VCaP (cell line): Measurements from ENCODE around the gene SPTLC3.

Source experiments
- H3K27ac ChIP-seq: fragments of 450-650 bp; 2 replicates; pipeline ENCODE4 v1.5.1; 2017
- TF ChIP-seq, protein P1 (sequence below): fragments of 450-650 bp; conservative IDR thresholded peaks from 2 replicates; pipeline ENCODE4 v1.5.1; 2017; ENCODE audit warnings: mild to moderate bottlenecking, moderate library complexity

Gene SPTLC3

GRCh38 chr20:13140775-13141174 lies 132.0 kb downstream of the SPTLC3 start:
- H3K27ac ChIP-seq, result no peak overlapping the region; the same call in 1 of the 2 replicates
- TF ChIP-seq, protein P1, sequence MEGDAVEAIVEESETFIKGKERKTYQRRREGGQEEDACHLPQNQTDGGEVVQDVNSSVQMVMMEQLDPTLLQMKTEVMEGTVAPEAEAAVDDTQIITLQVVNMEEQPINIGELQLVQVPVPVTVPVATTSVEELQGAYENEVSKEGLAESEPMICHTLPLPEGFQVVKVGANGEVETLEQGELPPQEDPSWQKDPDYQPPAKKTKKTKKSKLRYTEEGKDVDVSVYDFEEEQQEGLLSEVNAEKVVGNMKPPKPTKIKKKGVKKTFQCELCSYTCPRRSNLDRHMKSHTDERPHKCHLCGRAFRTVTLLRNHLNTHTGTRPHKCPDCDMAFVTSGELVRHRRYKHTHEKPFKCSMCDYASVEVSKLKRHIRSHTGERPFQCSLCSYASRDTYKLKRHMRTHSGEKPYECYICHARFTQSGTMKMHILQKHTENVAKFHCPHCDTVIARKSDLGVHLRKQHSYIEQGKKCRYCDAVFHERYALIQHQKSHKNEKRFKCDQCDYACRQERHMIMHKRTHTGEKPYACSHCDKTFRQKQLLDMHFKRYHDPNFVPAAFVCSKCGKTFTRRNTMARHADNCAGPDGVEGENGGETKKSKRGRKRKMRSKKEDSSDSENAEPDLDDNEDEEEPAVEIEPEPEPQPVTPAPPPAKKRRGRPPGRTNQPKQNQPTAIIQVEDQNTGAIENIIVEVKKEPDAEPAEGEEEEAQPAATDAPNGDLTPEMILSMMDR, result no peak

DNA sequence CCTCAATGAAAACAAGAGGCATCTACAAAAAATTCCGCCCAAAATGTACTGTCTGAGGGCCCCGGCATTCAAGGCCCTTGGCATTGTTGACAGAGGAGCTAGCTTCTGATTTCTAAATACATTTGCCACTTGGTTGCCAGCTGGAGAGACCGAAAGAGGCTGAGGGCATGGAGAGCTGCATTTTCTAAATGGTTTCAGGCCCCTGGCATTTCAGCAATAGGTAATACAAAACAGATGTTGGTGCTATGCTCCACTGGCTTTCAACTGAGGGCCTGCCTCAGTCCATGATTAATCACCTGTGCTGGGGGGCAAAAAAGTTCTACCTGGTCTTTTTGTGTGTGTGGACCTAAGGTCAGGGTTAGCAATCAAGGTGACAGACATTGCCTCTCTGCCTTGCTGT lies 132.8 kb downstream of the SPTLC3 start:
- TF ChIP-seq, protein P1, result no peak
- H3K27ac ChIP-seq, result no peak overlapping the region

GRCh38 chr20:13142143-13142542 lies 133.4 kb downstream of the SPTLC3 start:
- no peak overlapping the region for H3K27ac ChIP-seq
- TF ChIP-seq, protein P1, result no peak

GRCh38 chr20:13147071-13147963 lies 138.5 kb downstream of the SPTLC3 start:
- H3K27ac ChIP-seq, result no peak overlapping the region
- TF ChIP-seq, protein P1, result no peak

DNA sequence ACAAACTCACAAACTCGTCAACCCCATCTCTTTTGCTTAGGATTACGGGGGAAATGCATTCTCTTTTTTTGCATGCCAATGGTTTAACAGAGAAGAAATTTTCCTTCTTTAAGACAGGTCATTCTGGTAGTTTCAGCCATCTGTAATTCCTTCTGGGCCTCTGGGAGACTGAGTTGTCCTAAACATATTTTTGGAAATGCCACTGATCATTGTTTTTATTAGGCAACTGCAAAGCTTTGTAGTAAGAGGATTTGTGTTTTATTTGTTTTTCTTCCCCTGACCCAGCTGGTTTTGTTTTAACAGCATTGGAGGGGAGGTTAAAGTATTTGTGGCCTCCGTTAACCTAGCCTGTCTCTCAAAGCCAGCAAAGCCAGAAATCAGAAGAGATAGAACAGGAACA lies 139.2 kb downstream of the SPTLC3 start:
- no peak overlapping the region for H3K27ac ChIP-seq
- TF ChIP-seq, protein P1, result no peak

- TF ChIP-seq, protein P1, result no peak
- H3K27ac ChIP-seq, result no peak overlapping the region
These were observed 139.6 kb downstream of the SPTLC3 start for GRCh38 chr20:13148402-13148801.

DNA sequence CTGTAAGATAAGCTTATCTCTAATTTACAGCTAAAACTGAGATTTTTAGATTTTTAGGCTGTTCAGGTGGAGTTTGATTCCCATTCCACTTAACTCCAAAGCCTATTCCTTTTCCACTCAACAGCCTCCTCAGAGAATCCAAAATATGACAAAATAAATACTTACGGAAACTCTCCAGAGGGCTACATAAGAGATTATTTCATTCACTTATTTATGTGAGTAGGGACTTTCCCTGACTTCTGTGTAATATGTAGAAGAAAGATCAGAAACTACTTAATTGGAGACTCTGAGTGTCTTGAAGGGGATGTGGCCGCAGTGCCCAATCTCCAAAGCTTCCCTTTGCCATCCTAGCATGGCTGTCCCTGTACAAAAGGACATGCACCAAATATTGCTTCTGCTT lies 140.2 kb downstream of the SPTLC3 start:
- no peak overlapping the region for H3K27ac ChIP-seq
- TF ChIP-seq, protein P1, result no peak
